Neural crest cell (in vitro differentiated cells): Measurements from ENCODE around the gene CDH23. TPM values are rescaled to one million over a fixed set of nuclear protein-coding genes. Genes with fewer than 3 reads are reported as not detected.

ENCODE experiments used
- DNase-seq: peaks from one replicate; pipeline ENCODE4 v3.0.0; 2021; ENCODE audit warnings: low read depth, mixed read lengths, low spot score
- H3K27ac Mint-ChIP-seq: one replicate; pipeline ENCODE4 v1.8.0; 2021; ENCODE audit warnings: mild to moderate bottlenecking, mixed read lengths; ENCODE audit not compliant: unreplicated experiment
- H3K27me3 Mint-ChIP-seq: 2 replicates; pipeline ENCODE4 v1.8.0; 2021; ENCODE audit warnings: low read depth, mild to moderate bottlenecking, mixed read lengths
- H3K36me3 Mint-ChIP-seq: 2 replicates; pipeline ENCODE4 v1.8.0; 2021; ENCODE audit warnings: low read depth, mild to moderate bottlenecking, mixed read lengths
- H3K4me1 Mint-ChIP-seq: 2 replicates; pipeline ENCODE4 v1.8.0; 2021; ENCODE audit warnings: mixed read lengths
- H3K4me3 Mint-ChIP-seq: one replicate; pipeline ENCODE4 v1.8.0; 2021; ENCODE audit warnings: mild to moderate bottlenecking, mixed read lengths
- H3K9me3 Mint-ChIP-seq: 2 replicates; pipeline ENCODE4 v1.8.0; 2021; ENCODE audit warnings: mixed read lengths
- CTCF ChIP-seq: fragments of 200-600 bp; sonication (generic); conservative IDR thresholded peaks from 2 replicates; pipeline ENCODE4 v1.5.0; 2021; ENCODE audit warnings: antibody characterized with exemption, mild to moderate bottlenecking
- total RNA-seq: library from RNA; stranded (reverse); gene quantifications from 2 replicates; pipeline ENCODE4 v1.2.1, GENCODE V29; 2021

The CDH23 gene
- total RNA-seq, 1 donor from 2014 or later, result 2.6 TPM

DNA sequence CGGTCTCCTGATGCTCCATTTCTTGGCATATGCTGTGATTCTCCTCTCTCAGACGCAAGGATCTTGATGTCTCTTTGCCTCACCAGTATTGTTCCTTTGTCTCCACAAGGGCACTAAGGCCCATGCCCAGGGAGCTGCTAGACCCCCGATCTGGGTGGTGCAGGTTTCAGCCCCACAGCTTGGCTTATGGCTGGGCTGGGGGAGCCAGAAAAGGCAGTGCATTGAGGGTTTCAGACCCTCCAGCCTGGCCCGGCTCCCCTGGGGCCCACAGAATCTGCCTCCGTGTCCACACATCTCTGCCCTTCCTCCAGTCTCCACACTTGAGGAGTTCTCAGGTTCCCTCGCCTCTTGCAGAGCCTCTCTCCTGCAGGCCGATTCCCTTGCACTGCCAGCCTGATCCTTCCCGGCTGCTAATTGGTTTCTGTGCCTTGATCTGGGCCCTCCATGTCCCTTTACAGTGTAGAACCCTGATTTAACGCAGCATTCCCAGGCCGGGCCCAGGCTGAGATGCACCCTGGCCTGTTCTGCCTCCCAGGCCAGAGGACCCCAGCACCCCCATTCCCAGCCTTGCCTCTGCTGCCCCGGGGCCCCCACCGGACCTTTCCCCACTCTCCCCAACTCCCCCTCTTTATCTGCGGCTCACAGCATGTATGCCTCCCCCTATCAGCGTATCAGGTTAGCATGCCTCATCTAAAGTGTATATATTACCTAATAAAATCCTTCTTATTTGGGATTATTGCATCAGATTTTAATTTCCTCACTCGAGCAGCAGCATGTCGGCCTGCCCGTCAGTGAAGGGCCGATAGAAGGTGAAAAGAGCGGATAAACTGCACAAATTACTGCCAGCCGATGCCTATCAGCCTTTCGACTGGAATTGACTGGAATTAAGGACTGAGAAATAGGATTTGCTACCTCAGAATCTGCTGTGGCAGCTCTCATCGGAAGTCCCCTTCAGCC is 177.1 kb downstream of the CDH23 start:
- no peak overlapping the region for H3K27ac Mint-ChIP-seq

DNA sequence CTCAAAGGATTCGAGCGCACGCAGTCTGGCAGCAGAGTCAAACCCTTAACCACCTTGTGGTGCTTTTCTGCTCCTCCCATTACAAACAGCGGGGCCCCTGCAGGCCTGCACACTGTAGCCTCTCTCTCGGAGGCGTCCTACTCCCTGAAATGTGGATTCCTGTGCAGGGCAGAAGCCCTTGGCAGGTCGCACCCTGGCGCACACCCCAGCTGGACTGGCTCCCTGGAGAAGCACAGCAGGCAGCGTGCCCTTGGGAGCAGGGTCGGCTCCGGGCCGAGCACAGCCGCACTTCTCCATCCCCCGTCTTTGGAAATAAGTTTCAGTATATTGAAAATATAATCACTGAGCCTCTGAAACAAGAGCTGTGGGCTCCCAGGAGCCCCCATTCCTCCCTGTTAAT is 178.7 kb downstream of the CDH23 start:
- Mint-ChIP-seq H3K27ac (no peak overlapping the region), H3K4me3 (no peak overlapping the region), H3K27me3 (no peaks in the 10 kb centered on the region), H3K4me1 (no peaks in the 10 kb centered on the region), H3K9me3 (no peaks in the 10 kb centered on the region), H3K36me3 (no peaks in the 10 kb centered on the region)
- no peak for DNase-seq
- no peak for TF ChIP-seq CTCF

More for the DNA sequence above, 177.1 kb downstream of the CDH23 start:
- H3K4me3 Mint-ChIP-seq, result no peak overlapping the region
- H3K9me3 Mint-ChIP-seq, result no peaks in the 10 kb centered on the region
- no peaks in the 10 kb centered on the region for H3K27me3 Mint-ChIP-seq
- no peaks in the 10 kb centered on the region for H3K36me3 Mint-ChIP-seq
- TF ChIP-seq CTCF, result no peak
- H3K4me1 Mint-ChIP-seq, result no peaks in the 10 kb centered on the region
- DNase-seq, result no peak

DNA sequence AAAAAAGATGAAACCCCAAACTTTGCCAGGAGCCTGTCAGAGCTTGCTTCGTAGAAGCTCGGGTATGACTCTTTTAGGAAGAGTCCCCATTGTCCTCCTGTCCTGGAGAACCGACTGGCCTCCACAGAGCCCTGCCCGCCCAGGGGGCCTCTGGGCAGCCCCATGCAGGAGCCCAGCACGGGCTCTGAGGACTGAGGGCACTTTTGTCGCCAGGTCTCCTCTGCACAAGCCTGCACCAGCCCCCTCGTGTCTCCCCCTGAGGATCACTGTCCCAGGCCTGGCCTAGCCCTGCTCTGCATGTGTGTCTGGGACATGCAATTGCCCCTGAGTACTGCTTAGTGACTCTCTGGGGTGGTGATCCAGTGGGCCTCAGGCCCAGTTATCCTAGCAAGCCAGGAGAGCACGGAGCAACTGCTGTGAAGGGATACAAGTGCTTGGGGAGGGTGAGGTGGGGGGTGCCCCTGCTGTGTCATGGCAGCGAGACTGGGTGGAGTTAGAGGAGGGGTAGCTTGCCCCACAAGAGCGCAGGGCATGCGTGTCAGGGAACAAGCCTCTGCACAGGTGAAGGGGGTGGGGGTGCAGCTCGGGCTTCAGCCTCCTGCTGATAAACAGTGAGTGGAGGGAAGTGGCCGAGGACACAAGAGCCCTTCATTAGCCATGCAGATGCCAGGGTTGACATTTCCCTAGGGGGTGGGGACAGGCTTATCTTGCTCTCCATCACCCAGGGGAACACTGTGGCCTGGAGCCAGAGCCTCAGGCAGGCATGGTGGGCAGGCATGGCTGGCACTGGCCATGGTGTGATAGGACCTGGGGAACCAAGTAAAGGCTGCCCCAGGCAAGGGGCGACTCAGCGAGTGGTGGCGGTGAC is 179.4 kb downstream of the CDH23 start:
- no peaks in the 10 kb centered on the region for H3K36me3 Mint-ChIP-seq
- H3K27ac Mint-ChIP-seq, result peak overlapping the region; percentile 75
- no peaks in the 10 kb centered on the region for H3K4me1 Mint-ChIP-seq
- no peak for TF ChIP-seq CTCF
- no peaks in the 10 kb centered on the region for H3K9me3 Mint-ChIP-seq
- H3K4me3 Mint-ChIP-seq, result no peak overlapping the region
- H3K27me3 Mint-ChIP-seq, result no peaks in the 10 kb centered on the region
- DNase-seq, result no peak

DNA sequence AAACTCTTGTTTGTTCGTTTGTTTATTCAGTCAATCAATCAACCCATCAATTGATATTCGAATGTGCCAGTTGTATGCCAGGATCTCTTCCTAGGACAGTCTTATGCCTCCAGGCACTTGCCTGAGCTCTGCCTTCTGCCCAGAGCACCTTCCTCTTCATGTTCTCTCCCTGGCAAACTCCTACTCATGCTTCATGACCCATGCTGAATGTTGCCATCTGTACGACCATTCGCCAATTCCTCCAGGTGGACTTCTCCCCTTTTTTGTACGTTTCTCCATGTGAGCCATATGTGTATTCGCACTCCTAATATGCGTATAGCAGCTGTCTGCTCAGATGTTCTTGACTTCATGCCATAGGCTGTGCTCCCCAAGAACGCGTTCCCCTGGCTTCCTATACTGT is 180.1 kb downstream of the CDH23 start:
- Mint-ChIP-seq H3K4me3 (no peak overlapping the region), H3K27ac (no peak overlapping the region), H3K36me3 (no peaks in the 10 kb centered on the region), H3K4me1 (peaks cover 3% of the 10 kb centered on the region), H3K27me3 (no peaks in the 10 kb centered on the region), H3K9me3 (no peaks in the 10 kb centered on the region)
- TF ChIP-seq CTCF, result no peak
- no peak for DNase-seq

DNA sequence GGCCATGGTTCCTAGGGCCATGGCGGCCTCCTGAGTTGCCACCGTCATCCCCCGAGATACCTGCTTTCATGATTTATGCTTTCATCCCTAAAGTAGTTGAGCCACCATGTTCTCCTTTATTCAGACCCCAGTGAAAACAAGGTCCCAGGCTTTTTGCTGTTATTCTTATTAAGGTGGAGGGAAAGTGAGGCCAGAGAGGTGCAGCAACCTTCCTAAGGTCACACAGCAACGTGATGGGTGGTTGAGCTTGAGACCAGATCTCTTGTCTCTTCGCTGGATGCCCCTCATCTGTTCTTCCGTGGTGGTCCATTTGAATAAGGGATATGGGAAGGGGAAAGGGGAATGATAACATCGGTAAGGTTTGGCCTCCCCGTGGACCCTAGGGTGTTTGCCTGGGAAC is 180.6 kb downstream of the CDH23 start:
- no peaks in the 10 kb centered on the region for H3K36me3 Mint-ChIP-seq
- DNase-seq, result no peak
- no peak for TF ChIP-seq CTCF
- no peak overlapping the region for H3K4me3 Mint-ChIP-seq
- peaks cover 7% of the 10 kb centered on the region for H3K4me1 Mint-ChIP-seq
- H3K9me3 Mint-ChIP-seq, result no peaks in the 10 kb centered on the region
- H3K27me3 Mint-ChIP-seq, result no peaks in the 10 kb centered on the region
- no peak overlapping the region for H3K27ac Mint-ChIP-seq
